A673 (cell line): ENCODE results near the gene STAC3. TPM values are rescaled to one million over a fixed set of nuclear protein-coding genes. Genes with fewer than 3 reads are reported as not detected.

Experiments used
- BruUV-seq: library from RNA; stranded (reverse); fragments of 400-500 nt; replicated peaks from 2 replicates; lab custom pipeline; 2021; lab: Mats Ljungman, UMichigan
- CTCF ChIA-PET: fragments of 300-600 bp; sonication (Branson Sonifier 250); formaldehyde crosslinking; loops from one replicate; lab custom pipeline; 2022; ENCODE audit warnings: antibody characterized with exemption; lab: Charles Lee
- POLR2A ChIA-PET: fragments of 300-600 bp; sonication (Branson Sonifier 250); formaldehyde crosslinking; loops from one replicate; lab custom pipeline; 2022; ENCODE audit warnings: antibody characterized with exemption; ENCODE audit not compliant: low non-redundant PET; lab: Charles Lee
- DNase-seq: peaks from one replicate; pipeline ENCODE4 v3.0.0-alpha.2; 2015; ENCODE audit warnings: low spot score
- H3K27ac ChIP-seq: fragments of 200-600 bp; sonication (generic); 2 replicates; pipeline ENCODE4 v1.5.1; 2016; ENCODE audit warnings: mixed run types, low read depth, mild to moderate bottlenecking, mixed read lengths, antibody characterized with exemption, low read length; ENCODE audit not compliant: poor library complexity, severe bottlenecking
- H3K27me3 ChIP-seq: fragments of 200-600 bp; sonication (generic); replicated peaks from 2 replicates; pipeline ENCODE4 v1.6.1; 2017; ENCODE audit warnings: mixed run types, low read depth, mild to moderate bottlenecking, mixed read lengths, antibody characterized with exemption, low read length; ENCODE audit not compliant: insufficient read depth, poor library complexity
- H3K36me3 ChIP-seq: fragments of 200-600 bp; sonication (generic); 2 replicates; pipeline ENCODE4 v1.6.1; 2016; ENCODE audit warnings: mixed run types, mild to moderate bottlenecking, mixed read lengths, antibody characterized with exemption, low read length; ENCODE audit not compliant: insufficient read depth, poor library complexity, severe bottlenecking
- H3K4me1 ChIP-seq: fragments of 200-600 bp; sonication (generic); 2 replicates; pipeline ENCODE4 v1.6.1; 2017; ENCODE audit warnings: mixed run types, mild to moderate bottlenecking, mixed read lengths, antibody characterized with exemption, low read length; ENCODE audit not compliant: insufficient read depth, poor library complexity, severe bottlenecking
- H3K4me3 ChIP-seq: fragments of 200-600 bp; sonication (generic); 2 replicates; pipeline ENCODE4 v1.5.1; 2016; ENCODE audit warnings: low read depth, mixed run types, mild to moderate bottlenecking, mixed read lengths, low read length; ENCODE audit not compliant: poor library complexity, severe bottlenecking
- H3K9me3 ChIP-seq: fragments of 200-600 bp; sonication (generic); 2 replicates; pipeline ENCODE4 v1.6.1; 2016; ENCODE audit warnings: mixed run types, low read depth, mild to moderate bottlenecking, mixed read lengths, antibody characterized with exemption, low read length; ENCODE audit not compliant: poor library complexity, severe bottlenecking
- CTCF ChIP-seq: fragments of 300-800, 200-600 bp; sonication (generic); conservative IDR thresholded peaks from 2 replicates; pipeline ENCODE4 v1.5.1; 2017; ENCODE audit warnings: low read depth, mild to moderate bottlenecking, antibody characterized with exemption, low read length, moderate library complexity, mixed read lengths
- EZH2 ChIP-seq: fragments of 200-600 bp; sonication (generic); IDR thresholded peaks from 2 replicates; pipeline ENCODE4 v1.6.1; 2017; ENCODE audit warnings: borderline replicate concordance, low read depth, mild to moderate bottlenecking, mixed read lengths, antibody characterized with exemption, low read length; ENCODE audit not compliant: poor library complexity, severe bottlenecking
- intact Hi-C: fragments of 100-400 bp; cut with micrococcal nuclease; formaldehyde crosslinking; loops from one replicate; pipeline ENCODE4 v1.10.0; 2022; ENCODE audit not compliant: unreplicated experiment
- total RNA-seq: library from RNA; stranded (reverse); gene quantifications from 2 replicates; pipeline ENCODE4 v1.2.3, GENCODE V29; 2021

Gene STAC3
- total RNA-seq, 1 experiment from 2014 or later: 7.0 TPM

GRCh38 chr12:57230381-57231155 is 20.4 kb downstream of the STAC3 start:
- Histone ChIP-seq H3K27ac (peak overlapping the region; percentile 94), H3K4me3 (peak overlapping the region; percentile 91), H3K27me3 (no peaks in the 10 kb centered on the region), H3K4me1 (peaks cover 37% of the 10 kb centered on the region), H3K36me3 (peaks cover 43% of the 10 kb centered on the region), H3K9me3 (no peaks in the 10 kb centered on the region)
- no peak for TF ChIP-seq CTCF
- TF ChIP-seq EZH2: no peak
- BruUV-seq: no TSS peak
- no peak for DNase-seq
- intact Hi-C loops: no loop called here
- ChIA-PET POLR2A (interaction anchor here (0.6 to 1.2 kb wide), 2 partner anchors 12 to 926 kb away, joined by 4 to 7 read pairs; no protein-coding TSS in a partner anchor), CTCF (interaction anchor here (0.6 to 2.0 kb wide), 2 partner anchors 9 kb away, joined by 3 to 27 read pairs; no protein-coding TSS in a partner anchor)

- Histone ChIP-seq H3K36me3 (peaks cover 41% of the 10 kb centered on the region), H3K9me3 (no peaks in the 10 kb centered on the region), H3K4me1 (peaks cover 37% of the 10 kb centered on the region), H3K27me3 (no peaks in the 10 kb centered on the region), H3K27ac (peak within 1 kb of the TSS; percentile 94), H3K4me3 (peak within 1 kb of the TSS; percentile 91)
- ChIA-PET CTCF (interaction anchor here (1.2 to 2.0 kb wide), 4 partner anchors 10 to 229 kb away, joined by 4 to 27 read pairs (median 8); partner anchors contain the start of gene GLI1), POLR2A (interaction anchor here (0.6 to 1.2 kb wide), 5 partner anchors 8 to 926 kb away, joined by 3 to 7 read pairs (median 4); no protein-coding TSS in a partner anchor)
- TSS peak; percentile 45 for BruUV-seq
- intact Hi-C loops: no loop called here
- no peak for TF ChIP-seq CTCF
- TF ChIP-seq EZH2: no peak
- DNase-seq: peak; percentile 97
Observed at GRCh38 chr12:57229634-57230380, 21.2 kb downstream of the STAC3 start, which contains the start of gene SHMT2. Gene SHMT2, plus strand, starts transcription at chr12:57229711. Its CDS starts 68 bp downstream, at chr12:57229779.

- POLR2A ChIA-PET: interaction anchor here (0.7 to 1.2 kb wide), 4 partner anchors 9 to 167 kb away, joined by 3 to 7 read pairs (median 4); no protein-coding TSS in a partner anchor
Observed at GRCh38 chr12:57229046-57229633, 21.8 kb downstream of the STAC3 start.

More at GRCh38 chr12:57229046-57229633, 21.8 kb downstream of the STAC3 start:
- CTCF ChIA-PET: interaction anchor here (1.2 to 2.0 kb wide), 4 partner anchors 10 to 230 kb away, joined by 4 to 27 read pairs (median 8); partner anchors contain the start of gene GLI1
- H3K9me3 ChIP-seq: no peaks in the 10 kb centered on the region
- peaks cover 36% of the 10 kb centered on the region for H3K36me3 ChIP-seq
- TF ChIP-seq CTCF (no peak), EZH2 (no peak)
- TSS peak; percentile 85 for BruUV-seq
- H3K4me3 ChIP-seq: peak overlapping the region; percentile 91
- peaks cover 33% of the 10 kb centered on the region for H3K4me1 ChIP-seq
- no peaks in the 10 kb centered on the region for H3K27me3 ChIP-seq
- H3K27ac ChIP-seq: peak overlapping the region; percentile 94
- intact Hi-C loops: no loop called here
- DNase-seq: no peak
